HG03045 (cell line): ENCODE measurements around the gene OR2V2.
"Not testable (repeated sequence)": the region's sequence is repeated elsewhere in the genome, so short reads cannot be mapped to it uniquely, and the experiment has no call there.

Experiments used
- ATAC-seq: cut with Tn5 transposase; IDR thresholded peaks from one replicate; pipeline ENCODE4 v1.9.1; 2021; ENCODE audit warnings: mild to moderate bottlenecking, moderate library complexity; ENCODE audit not compliant: unreplicated experiment

OR2V2 gene

GRCh38 chr5:181142054-181142453, 5.3 kb upstream of the OR2V2 start:
- no peak for ATAC-seq

GRCh38 chr5:181145133-181145532, 2.3 kb upstream of the OR2V2 start:
- ATAC-seq, result no peak

GRCh38 chr5:181149355-181149754, 2.0 kb downstream of the OR2V2 start:
- no peak for ATAC-seq

- ATAC-seq, result no peak
Observed at GRCh38 chr5:181149806-181150733, 2.7 kb downstream of the OR2V2 start.

GRCh38 chr5:181151146-181151545, 3.8 kb downstream of the OR2V2 start:
- ATAC-seq, result no peak

GRCh38 chr5:181152406-181152805, 5.0 kb downstream of the OR2V2 start:
- no peak for ATAC-seq

- ATAC-seq, result no peak
Observed at GRCh38 chr5:181153814-181154213, 6.4 kb downstream of the OR2V2 start.

- no peak for ATAC-seq
Observed at GRCh38 chr5:181156758-181157157, 9.4 kb downstream of the OR2V2 start.

GRCh38 chr5:181158869-181159268, 11.5 kb downstream of the OR2V2 start:
- ATAC-seq, result no peak

GRCh38 chr5:181159286-181160151, 12.1 kb downstream of the OR2V2 start:
- ATAC-seq, result peak; percentile 63

- peak; percentile 69 for ATAC-seq
Observed at GRCh38 chr5:181160152-181160754, 12.9 kb downstream of the OR2V2 start.

- not testable (repeated sequence) for ATAC-seq
Observed at GRCh38 chr5:181160755-181161533, 13.6 kb downstream of the OR2V2 start.

- no peak for ATAC-seq
Observed at GRCh38 chr5:181161534-181162175, 14.3 kb downstream of the OR2V2 start.

GRCh38 chr5:181163487-181164075, 16.2 kb downstream of the OR2V2 start:
- ATAC-seq, result no peak

- no peak for ATAC-seq
Observed at GRCh38 chr5:181164076-181164952, 16.9 kb downstream of the OR2V2 start.

- no peak for ATAC-seq
Observed at GRCh38 chr5:181166812-181167733, 19.7 kb downstream of the OR2V2 start.

GRCh38 chr5:181167814-181168488, 20.6 kb downstream of the OR2V2 start:
- no peak for ATAC-seq
